ENCODE results near the gene RNFT2.

RNFT2 gene

GRCh38 chr12:116887244-116887643 lies 149.1 kb downstream of the RNFT2 start:
- Histone ChIP-seq H3K36me3 (ENCODE audit: insufficient read depth, low read length) (no peaks in the 10 kb centered on the region), H2AFZ (ENCODE audit: low read depth, low read length) (no peak overlapping the region), H3K27me3 (ENCODE audit: insufficient read depth, low read length) (peaks cover 17% of the 10 kb centered on the region), H3K4me1 (ENCODE audit: insufficient read depth, low read length) (peaks cover 9% of the 10 kb centered on the region), H3K4me3 (ENCODE audit: low read length) (no peak overlapping the region), H3K9me3 (ENCODE audit: low read length) (no peaks in the 10 kb centered on the region)

DNA sequence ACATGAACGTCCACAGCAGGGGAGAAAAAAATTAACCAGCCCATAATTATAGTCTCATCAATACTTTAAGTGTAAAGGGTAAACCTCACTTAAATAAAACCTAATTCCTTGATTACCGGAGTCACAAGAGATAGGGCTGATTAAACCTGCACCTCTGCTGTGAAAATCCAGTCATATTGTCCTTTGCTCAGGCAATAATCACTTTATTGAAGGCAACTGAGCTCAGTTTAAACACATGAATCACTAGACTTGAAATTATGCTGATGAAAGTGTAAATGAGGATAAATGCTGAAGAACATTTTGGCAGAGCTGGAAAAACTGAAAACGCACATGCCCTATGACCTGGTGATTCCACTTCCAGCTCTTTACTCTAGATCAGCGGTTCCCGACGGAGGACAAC lies 149.8 kb downstream of the RNFT2 start:
- H2AFZ ChIP-seq (ENCODE audit: low read depth, low read length) = no peak overlapping the region
- H3K36me3 ChIP-seq (ENCODE audit: insufficient read depth, low read length) = no peaks in the 10 kb centered on the region
- H3K4me1 ChIP-seq (ENCODE audit: insufficient read depth, low read length) = peaks cover 9% of the 10 kb centered on the region
- H3K9me3 ChIP-seq (ENCODE audit: low read length) = no peaks in the 10 kb centered on the region
- H3K27me3 ChIP-seq (ENCODE audit: insufficient read depth, low read length) = peaks cover 11% of the 10 kb centered on the region
- H3K4me3 ChIP-seq (ENCODE audit: low read length) = no peak overlapping the region

GRCh38 chr12:116890330-116890729 lies 152.2 kb downstream of the RNFT2 start:
- peaks cover 9% of the 10 kb centered on the region for H3K4me1 ChIP-seq (ENCODE audit: insufficient read depth, low read length)
- no peak overlapping the region for H2AFZ ChIP-seq (ENCODE audit: low read depth, low read length)
- H3K4me3 ChIP-seq (ENCODE audit: low read length) = no peak overlapping the region
- H3K27me3 ChIP-seq (ENCODE audit: insufficient read depth, low read length) = no peaks in the 10 kb centered on the region
- no peaks in the 10 kb centered on the region for H3K36me3 ChIP-seq (ENCODE audit: insufficient read depth, low read length)
- no peaks in the 10 kb centered on the region for H3K9me3 ChIP-seq (ENCODE audit: low read length)

DNA sequence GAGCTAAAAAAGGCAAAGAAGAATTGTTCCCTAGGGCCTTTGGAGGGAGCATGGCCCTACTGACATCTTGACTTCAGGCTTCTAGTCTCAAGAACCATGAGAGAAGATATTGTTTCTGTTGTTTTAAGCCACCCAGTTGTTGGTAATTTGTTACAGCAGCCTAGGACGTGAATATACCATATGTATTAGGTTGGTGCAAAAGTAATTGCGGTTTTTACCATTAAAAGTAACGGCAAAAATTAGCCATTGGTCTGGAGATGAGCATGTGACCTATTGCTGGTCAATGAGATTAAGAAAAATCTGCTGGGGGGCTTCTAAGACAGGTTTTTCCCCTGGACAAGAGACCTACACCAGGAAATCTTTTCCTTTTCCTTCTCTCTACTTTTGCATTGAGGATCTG lies 152.9 kb downstream of the RNFT2 start:
- H3K4me1 ChIP-seq (ENCODE audit: insufficient read depth, low read length) = peaks cover 9% of the 10 kb centered on the region
- no peaks in the 10 kb centered on the region for H3K36me3 ChIP-seq (ENCODE audit: insufficient read depth, low read length)
- H2AFZ ChIP-seq (ENCODE audit: low read depth, low read length) = no peak overlapping the region
- H3K27me3 ChIP-seq (ENCODE audit: insufficient read depth, low read length) = no peaks in the 10 kb centered on the region
- H3K4me3 ChIP-seq (ENCODE audit: low read length) = no peak overlapping the region
- H3K9me3 ChIP-seq (ENCODE audit: low read length) = no peaks in the 10 kb centered on the region

GRCh38 chr12:116892349-116893140 lies 154.4 kb downstream of the RNFT2 start:
- H3K27me3 ChIP-seq (ENCODE audit: insufficient read depth, low read length) = no peaks in the 10 kb centered on the region

GRCh38 chr12:116894913-116895312 lies 156.8 kb downstream of the RNFT2 start:
- Histone ChIP-seq H3K4me3 (ENCODE audit: low read length) (no peak overlapping the region), H3K27me3 (ENCODE audit: insufficient read depth, low read length) (no peaks in the 10 kb centered on the region), H3K9me3 (ENCODE audit: low read length) (no peaks in the 10 kb centered on the region), H3K4me1 (ENCODE audit: insufficient read depth, low read length) (peaks cover 9% of the 10 kb centered on the region), H2AFZ (ENCODE audit: low read depth, low read length) (no peak overlapping the region), H3K36me3 (ENCODE audit: insufficient read depth, low read length) (no peaks in the 10 kb centered on the region)

More at GRCh38 chr12:116892349-116893140, 154.4 kb downstream of the RNFT2 start:
- no peak overlapping the region for H3K4me3 ChIP-seq (ENCODE audit: low read length)
- H2AFZ ChIP-seq (ENCODE audit: low read depth, low read length) = no peak overlapping the region
- H3K36me3 ChIP-seq (ENCODE audit: insufficient read depth, low read length) = no peaks in the 10 kb centered on the region
- H3K9me3 ChIP-seq (ENCODE audit: low read length) = no peaks in the 10 kb centered on the region
- peaks cover 9% of the 10 kb centered on the region for H3K4me1 ChIP-seq (ENCODE audit: insufficient read depth, low read length)

DNA sequence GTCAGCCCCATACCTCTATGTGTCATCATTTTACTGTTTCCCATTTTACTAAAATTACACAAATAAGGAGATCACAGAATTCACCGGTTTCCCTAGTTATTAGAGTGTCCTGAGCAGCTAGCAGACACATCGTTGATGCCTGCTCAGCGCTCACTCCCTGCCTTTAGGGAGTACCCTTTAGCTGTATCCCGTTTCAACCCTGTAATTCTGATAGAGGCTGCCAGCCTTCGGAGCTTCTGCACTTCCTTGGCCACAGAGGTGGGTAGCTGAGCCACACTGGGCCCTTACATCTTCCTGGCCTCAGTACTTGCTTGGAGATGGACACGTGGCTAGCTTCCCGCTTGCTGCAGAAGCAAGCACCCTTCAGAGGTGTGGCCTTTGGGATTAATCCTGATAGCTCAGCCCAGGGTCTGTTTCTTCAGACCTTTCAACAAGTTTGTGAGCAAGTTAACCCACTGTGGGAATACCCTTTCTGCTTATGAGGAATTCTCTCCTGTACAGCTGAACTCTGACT lies 158.4 kb downstream of the RNFT2 start:
- H2AFZ ChIP-seq (ENCODE audit: low read depth, low read length) = no peak overlapping the region
- H3K36me3 ChIP-seq (ENCODE audit: insufficient read depth, low read length) = no peaks in the 10 kb centered on the region
- H3K4me3 ChIP-seq (ENCODE audit: low read length) = no peak overlapping the region
- peaks cover 9% of the 10 kb centered on the region for H3K4me1 ChIP-seq (ENCODE audit: insufficient read depth, low read length)
- no peaks in the 10 kb centered on the region for H3K9me3 ChIP-seq (ENCODE audit: low read length)
- no peaks in the 10 kb centered on the region for H3K27me3 ChIP-seq (ENCODE audit: insufficient read depth, low read length)

GRCh38 chr12:116897476-116897875 lies 159.4 kb downstream of the RNFT2 start:
- no peaks in the 10 kb centered on the region for H3K36me3 ChIP-seq (ENCODE audit: insufficient read depth, low read length)
- no peaks in the 10 kb centered on the region for H3K9me3 ChIP-seq (ENCODE audit: low read length)
- H2AFZ ChIP-seq (ENCODE audit: low read depth, low read length) = no peak overlapping the region
- H3K4me3 ChIP-seq (ENCODE audit: low read length) = no peak overlapping the region
- H3K27me3 ChIP-seq (ENCODE audit: insufficient read depth, low read length) = no peaks in the 10 kb centered on the region
- H3K4me1 ChIP-seq (ENCODE audit: insufficient read depth, low read length) = peaks cover under 1% of the 10 kb centered on the region

DNA sequence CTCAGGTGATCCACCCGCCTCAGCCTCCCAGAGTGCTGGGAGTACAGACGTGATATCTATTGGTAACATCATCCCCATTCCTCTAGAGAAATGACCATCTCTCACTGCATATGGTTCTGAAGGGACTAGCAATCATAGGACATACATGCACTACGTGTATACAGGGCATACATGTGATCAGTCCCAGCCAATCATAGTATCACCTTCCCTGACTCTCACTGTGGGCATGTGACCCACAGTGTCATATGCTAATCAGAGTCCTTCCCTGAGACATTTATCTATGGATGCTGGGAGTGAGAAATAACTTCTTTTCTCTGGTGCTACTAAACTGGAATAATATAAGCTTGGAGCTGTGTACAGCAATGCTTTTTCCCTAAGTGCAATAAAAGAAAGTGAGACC lies 160.6 kb downstream of the RNFT2 start:
- H3K4me3 ChIP-seq (ENCODE audit: low read length) = no peak overlapping the region
- H3K9me3 ChIP-seq (ENCODE audit: low read length) = no peaks in the 10 kb centered on the region
- no peak overlapping the region for H2AFZ ChIP-seq (ENCODE audit: low read depth, low read length)
- H3K4me1 ChIP-seq (ENCODE audit: insufficient read depth, low read length) = no peaks in the 10 kb centered on the region
- H3K36me3 ChIP-seq (ENCODE audit: insufficient read depth, low read length) = no peaks in the 10 kb centered on the region
- no peaks in the 10 kb centered on the region for H3K27me3 ChIP-seq (ENCODE audit: insufficient read depth, low read length)

GRCh38 chr12:116901612-116902011 lies 163.5 kb downstream of the RNFT2 start:
- no peak overlapping the region for H3K4me3 ChIP-seq (ENCODE audit: low read length)
- no peak overlapping the region for H2AFZ ChIP-seq (ENCODE audit: low read depth, low read length)
- H3K27me3 ChIP-seq (ENCODE audit: insufficient read depth, low read length) = peaks cover 2% of the 10 kb centered on the region
- no peaks in the 10 kb centered on the region for H3K36me3 ChIP-seq (ENCODE audit: insufficient read depth, low read length)
- no peaks in the 10 kb centered on the region for H3K4me1 ChIP-seq (ENCODE audit: insufficient read depth, low read length)
- no peaks in the 10 kb centered on the region for H3K9me3 ChIP-seq (ENCODE audit: low read length)

All from neuron (in vitro differentiated cells).